ENCODE measurements around the gene PDCD1.

- TF ChIP-seq CTCF (IDR thresholded peaks at IDR 0.05) (no peak), POLR2A (IDR thresholded peaks at IDR 0.05) (no peak)
These were observed 42.3 kb upstream of the PDCD1 start for GRCh38 chr2:241901018-241901380.

Measured in esophagus squamous epithelium (tissue), 4 donors.